Measurements from ENCODE around the gene TMEM19.

Gene TMEM19

GRCh38 chr12:71718611-71719010 is 32.7 kb downstream of the TMEM19 start:
- no peak for DNase-seq (ENCODE audit: low read depth, low spot score)

DNA sequence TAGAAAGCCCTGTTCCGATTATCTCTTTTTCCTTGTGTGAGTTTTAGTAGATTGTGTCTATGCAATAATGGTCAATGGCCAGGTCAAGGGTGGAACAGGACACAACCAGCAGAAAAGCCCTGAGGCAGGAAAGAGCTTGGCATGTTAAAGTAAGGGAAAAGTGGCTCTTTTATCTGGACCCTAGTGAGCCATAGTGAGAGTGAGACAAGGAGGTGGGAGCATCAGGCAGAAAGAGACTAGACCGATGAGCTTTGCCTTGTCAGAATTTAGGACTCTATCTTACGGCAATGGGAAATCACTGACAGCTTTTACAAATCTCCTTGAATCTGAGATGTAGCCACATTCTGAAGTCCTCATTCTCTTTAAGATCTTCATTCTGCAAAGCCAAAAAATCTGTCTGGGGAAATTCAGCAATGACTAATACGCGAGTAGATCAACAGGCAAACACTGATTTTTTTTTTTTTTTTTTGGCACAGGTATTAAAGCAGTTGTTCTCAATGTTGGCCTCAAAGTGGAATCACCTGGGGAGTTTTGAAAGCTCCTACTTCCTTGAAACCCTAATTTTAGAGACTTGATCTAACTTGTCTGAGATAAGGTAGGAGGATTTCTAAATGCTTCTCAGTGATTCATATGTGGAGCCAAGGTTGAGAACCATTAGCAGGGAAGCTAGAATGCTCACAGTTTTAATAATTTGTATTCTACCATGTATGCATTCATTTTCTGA is 33.9 kb downstream of the TMEM19 start:
- DNase-seq (ENCODE audit: low read depth, low spot score), result no peak

GRCh38 chr12:71721783-71722505 is 36.1 kb downstream of the TMEM19 start:
- DNase-seq (ENCODE audit: low read depth, low spot score), result no peak

- no peak for DNase-seq (ENCODE audit: low read depth, low spot score)
Measured at GRCh38 chr12:71725011-71725410, 39.1 kb downstream of the TMEM19 start.

- DNase-seq (ENCODE audit: low read depth, low spot score), result no peak
Measured at GRCh38 chr12:71726548-71726947, 40.7 kb downstream of the TMEM19 start.

GRCh38 chr12:71727958-71728357 is 42.1 kb downstream of the TMEM19 start:
- no peak for DNase-seq (ENCODE audit: low read depth, low spot score)

DNA sequence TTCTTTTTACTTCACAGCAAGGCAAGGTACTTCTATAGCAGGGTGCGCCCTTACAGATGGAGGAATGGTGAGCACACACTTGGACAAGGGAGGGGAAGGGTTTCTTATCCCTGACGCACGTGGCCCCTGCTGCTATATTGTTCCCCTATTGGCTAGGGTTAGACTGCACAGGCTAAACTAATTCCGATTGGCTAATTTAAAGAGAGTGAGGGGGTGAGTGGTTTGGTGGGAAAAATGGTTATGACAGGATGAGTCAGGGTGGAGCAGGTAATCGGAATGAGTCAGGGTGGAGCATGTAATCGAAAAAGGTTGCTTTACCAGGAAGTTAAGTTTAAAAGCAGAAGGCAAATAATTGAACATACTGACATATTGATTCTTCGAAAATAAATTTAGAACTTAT is 45.1 kb downstream of the TMEM19 start:
- no peak for DNase-seq (ENCODE audit: low read depth, low spot score)

- peak; percentile 50 for DNase-seq (ENCODE audit: low read depth, low spot score)
Measured at GRCh38 chr12:71731439-71732356, 45.8 kb downstream of the TMEM19 start.

DNA sequence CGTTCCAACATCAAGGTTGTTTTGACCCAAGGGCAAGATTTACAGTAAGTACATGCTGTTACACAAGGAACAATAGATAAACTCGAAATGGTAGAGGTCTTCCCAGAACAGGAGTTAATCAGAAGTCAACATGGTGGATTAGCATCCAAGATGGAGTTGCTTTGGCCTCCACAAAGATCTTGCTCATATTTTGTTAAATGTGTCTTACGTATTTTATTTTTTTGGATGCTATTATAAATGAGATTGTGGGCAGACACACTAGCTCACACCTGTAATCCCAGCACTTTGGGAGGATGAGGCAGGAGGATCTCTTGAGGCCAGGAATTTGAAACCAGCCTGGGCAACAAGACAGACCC is 46.5 kb downstream of the TMEM19 start:
- no peak for DNase-seq (ENCODE audit: low read depth, low spot score)

DNA sequence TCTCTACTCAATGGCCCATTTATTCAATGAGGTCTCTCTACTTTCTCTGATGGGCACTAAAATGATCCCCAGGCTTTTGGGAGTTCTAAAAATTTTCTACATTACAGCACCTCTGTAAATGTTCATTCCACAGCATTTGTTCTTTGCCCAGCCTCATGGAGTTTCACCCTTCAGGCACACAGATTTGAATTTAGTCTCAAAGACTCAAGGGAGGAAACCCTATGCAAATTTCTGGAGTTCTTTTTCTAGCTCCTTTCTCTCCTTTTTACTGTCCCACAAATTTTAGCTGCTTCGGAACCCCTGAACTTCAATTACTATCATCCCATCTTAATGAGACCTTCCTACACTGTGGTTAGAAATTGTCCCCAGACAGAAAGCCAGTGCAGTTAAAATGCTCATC is 51.3 kb downstream of the TMEM19 start:
- DNase-seq (ENCODE audit: low read depth, low spot score), result no peak

- DNase-seq (ENCODE audit: low read depth, low spot score), result no peak
Measured at GRCh38 chr12:71742998-71743397, 57.1 kb downstream of the TMEM19 start.

DNA sequence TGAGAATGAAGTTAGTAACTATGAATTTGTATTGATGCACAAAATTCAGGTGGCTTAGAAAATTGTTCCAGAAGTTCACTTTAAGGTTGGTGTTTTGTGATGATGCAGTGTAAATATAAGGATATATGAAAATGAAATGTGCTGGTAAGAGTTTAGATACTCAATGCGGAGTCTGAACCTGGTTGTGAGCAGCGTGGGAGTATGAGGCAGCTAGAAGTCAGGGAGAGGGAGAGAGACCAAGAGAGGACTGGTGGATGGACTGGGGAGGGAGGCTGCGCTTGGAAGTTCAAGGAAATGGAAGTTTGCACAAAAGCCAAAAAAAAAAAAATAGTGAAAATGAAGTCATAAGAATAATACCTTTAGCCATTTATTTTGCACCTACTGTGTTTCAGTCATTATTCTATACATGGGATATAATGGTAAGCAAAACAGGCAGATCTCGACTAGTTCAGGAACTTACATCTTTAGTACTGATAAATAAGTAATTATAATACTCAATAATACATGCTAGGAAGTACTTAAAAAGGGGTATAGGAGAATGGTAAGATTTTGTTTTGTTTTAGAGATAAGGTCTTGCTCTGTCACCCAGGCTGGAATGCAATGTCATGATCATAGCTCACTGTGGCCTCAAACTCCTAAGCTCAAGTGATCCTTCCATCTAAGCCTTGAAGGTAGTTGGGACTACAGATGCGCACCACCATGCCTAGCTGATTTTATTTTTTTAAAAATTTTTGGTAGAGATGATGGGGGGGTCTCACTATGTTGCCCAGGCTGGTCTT is 58.8 kb downstream of the TMEM19 start:
- no peak for DNase-seq (ENCODE audit: low read depth, low spot score)

DNA sequence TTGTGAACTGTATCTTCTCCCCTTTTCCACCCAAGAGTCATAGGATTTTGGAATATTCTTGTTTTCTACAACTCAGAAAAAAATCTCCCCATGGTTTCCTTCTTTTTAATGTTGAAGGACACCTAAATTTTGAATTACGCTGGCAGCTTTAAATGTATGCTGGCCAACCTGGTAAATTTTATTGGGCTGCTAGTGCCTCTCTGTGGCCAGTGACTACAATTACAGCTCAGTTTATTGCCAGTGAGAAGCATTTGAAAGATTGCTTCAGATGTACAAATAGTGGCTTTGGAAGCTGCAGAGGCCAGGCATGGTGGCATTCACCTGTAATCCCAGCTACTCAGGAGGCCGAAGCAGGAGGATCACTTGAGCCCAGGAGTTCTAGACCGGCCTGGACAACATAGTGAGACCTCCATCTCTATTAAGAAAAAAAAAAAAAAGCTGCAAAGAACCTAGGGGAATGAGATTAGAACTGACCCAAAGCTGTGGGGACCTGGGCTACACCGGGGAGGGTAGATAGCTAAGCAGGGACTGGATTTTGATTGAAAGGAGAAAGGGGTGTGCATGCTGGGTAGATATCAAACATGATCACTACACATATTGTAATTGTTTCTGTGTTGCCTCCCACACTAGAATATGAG is 61.2 kb downstream of the TMEM19 start:
- peak; percentile 43 for DNase-seq (ENCODE audit: low read depth, low spot score)

GRCh38 chr12:71748081-71748850 is 62.4 kb downstream of the TMEM19 start:
- DNase-seq (ENCODE audit: low read depth, low spot score), result no peak

DNA sequence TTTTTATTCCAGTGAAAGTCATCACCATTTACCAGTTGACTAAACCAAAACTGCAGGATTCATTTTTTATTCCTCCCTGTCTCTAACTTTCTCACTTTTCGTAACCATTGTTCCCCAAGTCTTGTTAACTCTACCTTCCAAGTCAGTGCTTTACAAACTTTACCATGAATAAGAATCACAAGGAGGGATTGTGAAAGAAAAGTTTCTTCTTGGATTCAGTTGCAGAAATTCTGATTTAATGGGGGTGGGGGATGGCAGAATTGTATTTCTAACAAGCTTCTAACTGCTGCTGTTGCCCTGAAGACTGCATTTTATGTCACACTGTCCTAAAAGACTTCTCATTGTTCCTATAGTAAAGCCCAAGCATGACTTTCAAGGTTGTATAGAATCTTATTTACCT is 63.8 kb downstream of the TMEM19 start:
- no peak for DNase-seq (ENCODE audit: low read depth, low spot score)

GRCh38 chr12:71752891-71753290 is 67.0 kb downstream of the TMEM19 start:
- no peak for DNase-seq (ENCODE audit: low read depth, low spot score)
